ENCODE data around the gene PABPC3. TPM values are rescaled to one million over a fixed set of nuclear protein-coding genes. Genes with fewer than 3 reads are reported as not detected.
A peak's percentile ranks its signal among the peaks of the same experiment; 100 is the strongest.

Gene PABPC3
- 0.18 TPM for total RNA-seq
- long read RNA-seq, result 0 reads

GRCh38 chr13:25095851-25096453, at the start of gene PABPC3:
PABPC3 (plus strand) TSS chr13:25096136; CDS start chr13:25096199, 63 bp downstream.
- Histone ChIP-seq H3K4me1 (no peaks in the 10 kb centered on the region), H3K9me3 (no peaks in the 10 kb centered on the region), H3K4me3 (peak within 1 kb of the TSS; percentile 3), H3K36me3 (no peaks in the 10 kb centered on the region), H3K27me3 (ENCODE audit: low read depth) (peaks cover 15% of the 10 kb centered on the region), H3K27ac (no peak within 1 kb of the TSS)
- DNase-seq (no peak), ATAC-seq (no peak)
- intact Hi-C loops (cut with DNase I), result no loop called here
- no peak for TF ChIP-seq CTCF (IDR thresholded peaks at IDR 0.05)

- ATAC-seq, result no peak
Measured at GRCh38 chr13:25046274-25046984, 49.5 kb upstream of the PABPC3 start.

GRCh38 chr13:25046985-25047511, 48.9 kb upstream of the PABPC3 start:
- Histone ChIP-seq H3K9me3 (peaks cover 12% of the 10 kb centered on the region), H3K27ac (no peak overlapping the region), H3K4me1 (peaks cover 6% of the 10 kb centered on the region), H3K4me3 (peak overlapping the region; percentile 19), H3K36me3 (no peaks in the 10 kb centered on the region), H3K27me3 (ENCODE audit: low read depth) (peaks cover 55% of the 10 kb centered on the region)
- intact Hi-C loops (cut with DNase I), result no loop called here
- TF ChIP-seq CTCF (IDR thresholded peaks at IDR 0.05), result no peak
- no peak for DNase-seq
- peak in 1 of 2 donors; percentile 45 for ATAC-seq

More at GRCh38 chr13:25046274-25046984, 49.5 kb upstream of the PABPC3 start:
- no peak for TF ChIP-seq CTCF (IDR thresholded peaks at IDR 0.05)
- H3K36me3 ChIP-seq, result no peaks in the 10 kb centered on the region
- H3K4me1 ChIP-seq, result peaks cover 6% of the 10 kb centered on the region
- peaks cover 10% of the 10 kb centered on the region for H3K9me3 ChIP-seq
- intact Hi-C loops (cut with DNase I), result no loop called here
- DNase-seq, result no peak
- peak overlapping the region; percentile 19 for H3K4me3 ChIP-seq
- H3K27me3 ChIP-seq (ENCODE audit: low read depth), result peaks cover 59% of the 10 kb centered on the region
- no peak overlapping the region for H3K27ac ChIP-seq

GRCh38 chr13:25051065-25051464, 44.9 kb upstream of the PABPC3 start:
- intact Hi-C loops (cut with DNase I), result no loop called here
- TF ChIP-seq CTCF (IDR thresholded peaks at IDR 0.05), result no peak
- H3K27me3 ChIP-seq (ENCODE audit: low read depth), result peaks cover 31% of the 10 kb centered on the region
- no peak overlapping the region for H3K4me3 ChIP-seq
- H3K4me1 ChIP-seq, result peaks cover 6% of the 10 kb centered on the region
- no peak for DNase-seq
- H3K36me3 ChIP-seq, result no peaks in the 10 kb centered on the region
- peaks cover 12% of the 10 kb centered on the region for H3K9me3 ChIP-seq
- H3K27ac ChIP-seq, result no peak overlapping the region
- ATAC-seq, result no peak

- Histone ChIP-seq H3K27ac (no peak overlapping the region), H3K4me1 (no peaks in the 10 kb centered on the region), H3K9me3 (no peaks in the 10 kb centered on the region), H3K27me3 (ENCODE audit: low read depth) (no peaks in the 10 kb centered on the region), H3K36me3 (no peaks in the 10 kb centered on the region), H3K4me3 (no peak overlapping the region)
- no peak for DNase-seq
- intact Hi-C loops (cut with DNase I), result no loop called here
- TF ChIP-seq CTCF (IDR thresholded peaks at IDR 0.05), result no peak
- ATAC-seq, result no peak
Measured at GRCh38 chr13:25059166-25059565, 36.8 kb upstream of the PABPC3 start.

All from lower lobe of right lung (tissue), 2 donors.